ENCODE results near the gene RIT1. TPM values are rescaled to one million over a fixed set of nuclear protein-coding genes. Genes with fewer than 3 reads are reported as not detected.
A peak's percentile ranks its signal among the peaks of the same experiment; 100 is the strongest.
"Not testable (repeated sequence)": the region's sequence is repeated elsewhere in the genome, so short reads cannot be mapped to it uniquely, and the experiment has no call there.

Gene RIT1
- total RNA-seq, 2 experiments from 2014 or later, result 20.3 to 23.0 TPM

DNA sequence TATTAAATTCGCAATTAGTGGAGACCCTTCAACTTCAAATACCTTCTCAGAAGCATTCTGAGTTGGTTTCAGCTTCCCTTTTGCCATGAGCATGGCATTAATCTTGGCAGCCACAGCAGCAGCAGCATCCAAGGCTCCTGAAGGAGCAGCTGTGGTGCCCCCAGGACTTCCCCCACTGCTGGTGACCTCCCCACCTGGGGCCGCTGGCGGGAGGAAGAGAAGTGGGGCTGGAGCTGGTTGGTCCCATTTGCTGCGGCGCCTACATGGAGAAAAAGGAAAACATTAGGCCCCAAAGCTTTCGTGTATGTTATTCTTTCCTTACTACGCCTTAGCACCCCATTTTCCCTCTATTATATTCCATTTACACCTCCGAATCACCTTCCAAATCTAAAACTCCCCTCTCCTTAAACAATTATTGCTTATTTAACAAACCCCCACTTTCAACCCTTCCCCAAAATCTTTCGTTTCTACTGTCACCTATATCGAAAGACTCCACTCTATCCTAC lies 22.5 kb upstream of the RIT1 start:
- Mint-ChIP-seq H3K27me3 (no peaks in the 10 kb centered on the region), H3K4me3 (no peak overlapping the region), H3K27ac (no peak overlapping the region), H3K4me1 (peaks cover 50% of the 10 kb centered on the region), H3K36me3 (ENCODE audit: low read depth) (peaks cover 33% of the 10 kb centered on the region), H3K9me3 (ENCODE audit: low read depth) (no peaks in the 10 kb centered on the region)
- ChIA-PET CTCF (interaction anchor here (0.6 to 5.4 kb wide), 11 partner anchors 10 to 706 kb away, joined by 3 to 42 read pairs (median 7); partner anchors contain the start of gene ARHGEF2), POLR2A (interaction anchor here (0.6 to 5.5 kb wide), 6 partner anchors 12 to 97 kb away, joined by 3 to 62 read pairs (median 6); partner anchors contain the start of genes ARHGEF2 and SYT11)
- DNase-seq, result peak; percentile 36
- intact Hi-C loops (cut with DNase I, micrococcal nuclease), result loop anchor here (1.0 to 2.0 kb wide), 12 partner anchors 13 to 405 kb away; partner anchors contain the start of genes ARHGEF2 (in 2 of the 2), CCT3 (in 2 of the 2), SYT11 (in 2 of the 2) and TSACC (in 2 of the 2)
- no peak for ATAC-seq

DNA sequence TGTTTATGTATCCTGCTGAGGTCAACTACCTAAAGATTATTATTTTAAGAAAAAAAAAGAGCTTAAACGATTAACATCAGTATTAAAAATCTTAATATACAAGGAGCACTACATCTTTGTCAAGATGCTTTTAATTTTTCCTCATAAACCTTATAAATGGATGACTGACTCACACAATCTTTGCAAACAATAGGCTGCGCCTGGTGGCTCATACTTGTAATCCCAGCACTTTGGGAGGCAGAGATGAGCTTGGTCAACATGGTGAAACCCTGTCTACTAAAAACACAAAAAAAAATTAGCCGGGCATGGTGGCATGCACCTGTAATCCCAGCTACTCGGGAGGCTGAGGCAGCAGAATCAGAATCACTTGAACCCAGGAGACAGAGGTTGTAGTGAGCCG lies 21.3 kb upstream of the RIT1 start:
- no peaks in the 10 kb centered on the region for H3K9me3 Mint-ChIP-seq (ENCODE audit: low read depth)
- POLR2A ChIA-PET, result interaction anchor here (0.6 to 5.5 kb wide), 7 partner anchors 17 to 173 kb away, joined by 3 to 62 read pairs (median 4); partner anchors contain the start of gene ARHGEF2
- ATAC-seq (no peak), DNase-seq (no peak)
- peaks cover 41% of the 10 kb centered on the region for H3K4me1 Mint-ChIP-seq
- CTCF ChIA-PET, result interaction anchor here (0.7 to 5.4 kb wide), 10 partner anchors 11 to 134 kb away, joined by 3 to 42 read pairs (median 6); partner anchors contain the start of gene ARHGEF2
- H3K36me3 Mint-ChIP-seq (ENCODE audit: low read depth), result peaks cover 44% of the 10 kb centered on the region
- no peaks in the 10 kb centered on the region for H3K27me3 Mint-ChIP-seq
- intact Hi-C loops (cut with DNase I, micrococcal nuclease), result no loop called here
- no peak overlapping the region for H3K27ac Mint-ChIP-seq
- no peak overlapping the region for H3K4me3 Mint-ChIP-seq

DNA sequence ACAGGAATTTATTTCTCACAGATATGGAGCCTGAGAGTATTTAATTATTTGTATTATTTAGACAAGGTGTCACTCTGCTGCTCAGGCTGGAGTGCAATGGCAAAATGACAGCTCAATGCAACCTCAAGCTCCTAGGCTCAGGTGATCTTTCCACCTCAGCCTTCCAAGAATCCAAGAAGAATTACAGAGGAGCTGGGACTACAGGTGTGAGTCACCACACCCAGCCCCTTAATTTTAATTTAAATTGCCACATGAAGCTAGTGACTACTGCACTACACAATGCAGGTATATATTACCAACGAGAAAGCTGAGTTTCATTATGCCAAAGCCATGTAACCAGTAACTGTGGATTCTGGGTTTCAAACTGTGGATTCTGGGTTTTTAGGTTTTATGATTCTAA lies 20.9 kb upstream of the RIT1 start:
- ChIA-PET POLR2A (interaction anchor here (0.6 to 5.5 kb wide), 7 partner anchors 17 to 174 kb away, joined by 3 to 62 read pairs (median 3); partner anchors contain the start of gene ARHGEF2), CTCF (interaction anchor here (0.7 to 5.4 kb wide), 10 partner anchors 11 to 134 kb away, joined by 3 to 42 read pairs (median 6); partner anchors contain the start of gene ARHGEF2)
- H3K9me3 Mint-ChIP-seq (ENCODE audit: low read depth), result no peaks in the 10 kb centered on the region
- no peaks in the 10 kb centered on the region for H3K27me3 Mint-ChIP-seq
- ATAC-seq (no peak), DNase-seq (no peak)
- intact Hi-C loops (cut with DNase I, micrococcal nuclease), result no loop called here
- no peak overlapping the region for H3K4me3 Mint-ChIP-seq
- peaks cover 47% of the 10 kb centered on the region for H3K36me3 Mint-ChIP-seq (ENCODE audit: low read depth)
- peaks cover 41% of the 10 kb centered on the region for H3K4me1 Mint-ChIP-seq
- H3K27ac Mint-ChIP-seq, result peak overlapping the region; percentile 17

DNA sequence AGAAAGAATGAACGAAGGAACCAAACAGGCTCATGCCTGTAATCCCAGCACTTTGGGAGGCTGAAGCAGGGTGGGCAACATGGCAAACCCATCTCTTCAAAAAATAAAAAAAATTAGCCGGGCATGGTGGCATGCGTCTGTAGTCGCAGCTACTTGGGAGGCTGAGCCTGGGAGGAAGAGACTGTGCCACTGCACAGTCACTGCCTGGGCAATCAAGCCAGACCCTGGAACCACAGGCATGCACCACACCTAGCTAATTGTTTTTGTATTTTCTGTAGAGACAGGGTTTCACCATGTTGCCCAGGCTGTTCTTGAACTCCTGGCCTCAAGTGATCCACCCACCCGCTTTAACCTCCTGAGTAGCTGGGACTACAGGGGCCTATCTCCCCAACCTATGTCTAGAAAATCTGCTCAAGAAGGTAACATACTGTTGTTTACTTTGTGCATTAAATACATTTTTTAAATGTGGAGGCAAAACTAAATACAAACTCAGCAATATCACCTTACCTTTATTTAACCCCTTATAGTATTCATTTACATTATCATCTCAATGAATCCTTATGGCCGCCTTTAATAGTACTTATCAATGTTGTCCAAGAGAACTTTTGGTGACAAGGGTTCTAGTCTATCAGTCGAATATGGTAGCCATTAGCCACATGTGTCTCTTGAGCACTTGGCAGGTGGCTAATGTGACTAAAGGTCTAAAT lies 20.3 kb upstream of the RIT1 start:
- H3K4me3 Mint-ChIP-seq, result peak overlapping the region; percentile 43

DNA sequence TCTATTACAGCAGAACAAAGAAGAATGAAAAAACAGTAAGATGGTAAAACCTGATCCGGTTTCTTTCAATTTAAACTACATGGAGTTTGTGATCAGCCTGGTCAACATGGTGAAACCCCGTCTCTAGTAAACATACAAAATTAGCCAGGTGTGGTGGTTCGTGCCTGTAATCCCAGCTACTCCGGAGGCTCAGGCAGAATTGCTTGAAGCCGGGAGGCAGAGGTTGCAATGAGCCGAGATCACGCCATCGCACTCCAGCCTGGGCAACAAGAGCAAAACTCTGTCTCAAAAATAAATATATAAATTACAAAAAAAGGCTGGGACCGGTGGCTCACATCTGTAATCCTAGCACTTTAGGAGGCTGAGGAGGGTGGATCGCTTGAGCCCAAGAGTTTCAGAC lies 19.6 kb upstream of the RIT1 start:
- intact Hi-C loops (cut with DNase I, micrococcal nuclease), result loop anchor here in 1 of 2 experiments (2.0 kb wide), 1 partner anchor 14 kb away; no protein-coding TSS in a partner anchor
- Mint-ChIP-seq H3K36me3 (ENCODE audit: low read depth) (peaks cover 60% of the 10 kb centered on the region), H3K4me3 (peak overlapping the region; percentile 45), H3K27ac (peak overlapping the region; percentile 42), H3K4me1 (peaks cover 41% of the 10 kb centered on the region)
- not testable (repeated sequence) for H3K27me3 Mint-ChIP-seq; ATAC-seq; DNase-seq; H3K9me3 Mint-ChIP-seq (ENCODE audit: low read depth)
- CTCF ChIA-PET, result interaction anchor here (0.8 to 5.4 kb wide), 5 partner anchors 14 to 136 kb away, joined by 3 to 42 read pairs (median 5); no protein-coding TSS in a partner anchor
- POLR2A ChIA-PET, result interaction anchor here (0.6 to 5.5 kb wide), 3 partner anchors 15 to 45 kb away, joined by 3 to 62 read pairs (median 4); partner anchors contain the start of gene ARHGEF2

More for the DNA sequence above, 20.3 kb upstream of the RIT1 start:
- no peak for ATAC-seq
- no peaks in the 10 kb centered on the region for H3K27me3 Mint-ChIP-seq
- POLR2A ChIA-PET, result interaction anchor here (0.5 to 5.5 kb wide), 7 partner anchors 17 to 134 kb away, joined by 3 to 62 read pairs (median 4); partner anchors contain the start of genes ARHGEF2 and GON4L
- CTCF ChIA-PET, result interaction anchor here (0.8 to 5.4 kb wide), 10 partner anchors 10 to 135 kb away, joined by 3 to 42 read pairs (median 7); partner anchors contain the start of gene ARHGEF2
- peak overlapping the region; percentile 31 for H3K27ac Mint-ChIP-seq
- peaks cover 53% of the 10 kb centered on the region for H3K36me3 Mint-ChIP-seq (ENCODE audit: low read depth)
- intact Hi-C loops (cut with DNase I, micrococcal nuclease), result loop anchor here in 1 of 2 experiments (2.0 kb wide), 1 partner anchor 15 kb away; no protein-coding TSS in a partner anchor
- no peak for DNase-seq
- H3K4me1 Mint-ChIP-seq, result peaks cover 41% of the 10 kb centered on the region
- H3K9me3 Mint-ChIP-seq (ENCODE audit: low read depth), result no peaks in the 10 kb centered on the region

DNA sequence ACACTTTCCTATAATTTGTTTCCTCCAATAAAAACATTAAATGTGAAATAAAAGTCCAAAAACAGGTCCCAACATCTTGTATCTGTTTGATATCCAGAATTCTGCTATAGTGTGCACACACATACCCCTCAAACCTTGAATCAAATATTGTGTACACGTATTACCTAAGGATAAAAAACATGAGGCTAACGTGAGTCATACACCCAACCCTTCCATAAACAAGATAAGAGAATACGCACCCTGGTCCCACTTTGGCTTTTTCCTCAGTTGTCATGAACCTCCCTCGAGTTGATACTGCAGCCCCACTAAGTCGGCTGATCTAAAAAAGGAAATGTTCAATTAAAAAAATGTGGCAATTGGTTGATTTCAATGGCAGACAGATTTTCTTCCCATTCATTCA lies 17.9 kb upstream of the RIT1 start:
- H3K9me3 Mint-ChIP-seq (ENCODE audit: low read depth), result no peaks in the 10 kb centered on the region
- no peaks in the 10 kb centered on the region for H3K27me3 Mint-ChIP-seq
- H3K36me3 Mint-ChIP-seq (ENCODE audit: low read depth), result peaks cover 72% of the 10 kb centered on the region
- H3K4me1 Mint-ChIP-seq, result peaks cover 41% of the 10 kb centered on the region
- intact Hi-C loops (cut with DNase I, micrococcal nuclease), result no loop called here
- ChIA-PET CTCF (interaction anchor here (1.0 to 2.1 kb wide), 2 partner anchors 60 to 137 kb away, joined by 4 to 7 read pairs; no protein-coding TSS in a partner anchor), POLR2A (interaction anchor here (0.5 to 0.6 kb wide), 2 partner anchors 74 to 1465 kb away, joined by 3 read pairs; no protein-coding TSS in a partner anchor)
- H3K27ac Mint-ChIP-seq, result no peak overlapping the region
- ATAC-seq (no peak), DNase-seq (no peak)
- H3K4me3 Mint-ChIP-seq, result no peak overlapping the region

DNA sequence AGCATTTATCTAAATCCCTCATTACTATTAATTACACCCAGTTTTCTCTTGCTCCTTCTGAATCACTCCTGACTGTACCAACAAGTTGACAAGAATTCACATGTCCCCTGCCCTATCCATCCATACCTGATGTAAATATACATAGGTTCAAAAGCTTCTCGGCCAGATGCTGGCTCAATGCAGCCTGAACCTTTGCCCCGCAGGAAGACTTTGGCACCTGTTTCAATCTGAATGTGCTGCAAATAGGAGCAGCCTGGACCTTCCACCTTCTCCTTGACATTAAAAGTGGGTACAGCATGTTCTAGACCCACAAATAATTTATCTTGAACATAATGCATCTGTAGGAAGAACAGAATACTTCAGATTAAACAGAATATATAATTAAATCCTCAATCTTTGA lies 14.4 kb upstream of the RIT1 start:
- ATAC-seq (no peak), DNase-seq (no peak)
- H3K4me3 Mint-ChIP-seq, result no peak overlapping the region
- H3K9me3 Mint-ChIP-seq (ENCODE audit: low read depth), result no peaks in the 10 kb centered on the region
- H3K4me1 Mint-ChIP-seq, result peaks cover 13% of the 10 kb centered on the region
- H3K27me3 Mint-ChIP-seq, result no peaks in the 10 kb centered on the region
- intact Hi-C loops (cut with DNase I, micrococcal nuclease), result no loop called here
- ChIA-PET POLR2A (no interaction called here), CTCF (interaction anchor here (0.5 to 0.7 kb wide), 3 partner anchors 30 to 109 kb away, joined by 3 to 4 read pairs (median 3); no protein-coding TSS in a partner anchor)
- peaks cover 76% of the 10 kb centered on the region for H3K36me3 Mint-ChIP-seq (ENCODE audit: low read depth)
- H3K27ac Mint-ChIP-seq, result peak overlapping the region; percentile 62

DNA sequence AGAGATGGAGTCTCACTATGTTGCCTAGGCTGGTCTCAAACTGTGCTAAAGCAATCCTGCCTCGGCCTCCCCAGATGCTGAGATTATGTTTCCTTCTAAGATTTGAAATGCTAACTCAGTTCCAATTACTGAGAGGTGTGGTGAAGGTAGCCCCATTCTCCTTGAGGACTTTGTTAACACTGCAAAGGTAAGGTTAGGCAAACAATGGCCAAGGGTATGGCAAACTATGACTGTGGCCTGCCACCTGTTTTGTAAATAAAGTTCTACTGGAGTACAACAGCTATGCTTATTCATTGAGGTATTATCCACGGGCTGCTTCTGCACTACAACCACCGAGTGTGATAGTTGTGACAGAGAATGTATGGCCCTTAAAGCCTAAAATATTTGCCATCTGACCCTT lies 9.6 kb upstream of the RIT1 start:
- H3K4me3 Mint-ChIP-seq, result no peak overlapping the region
- no peaks in the 10 kb centered on the region for H3K4me1 Mint-ChIP-seq
- ATAC-seq, result no peak
- no peak for DNase-seq
- no peaks in the 10 kb centered on the region for H3K9me3 Mint-ChIP-seq (ENCODE audit: low read depth)
- ChIA-PET CTCF (interaction anchor here (0.9 to 1.9 kb wide), 3 partner anchors 12 to 28 kb away, joined by 3 to 7 read pairs (median 3); no protein-coding TSS in a partner anchor), POLR2A (interaction anchor here (0.5 to 1.2 kb wide), 2 partner anchors 26 to 33 kb away, joined by 3 to 4 read pairs; no protein-coding TSS in a partner anchor)
- H3K36me3 Mint-ChIP-seq (ENCODE audit: low read depth), result peaks cover 67% of the 10 kb centered on the region
- H3K27me3 Mint-ChIP-seq, result no peaks in the 10 kb centered on the region
- intact Hi-C loops (cut with DNase I, micrococcal nuclease), result loop anchor here in 1 of 2 experiments (5.0 kb wide), 1 partner anchor 352 kb away; no protein-coding TSS in a partner anchor
- H3K27ac Mint-ChIP-seq, result no peak overlapping the region

DNA sequence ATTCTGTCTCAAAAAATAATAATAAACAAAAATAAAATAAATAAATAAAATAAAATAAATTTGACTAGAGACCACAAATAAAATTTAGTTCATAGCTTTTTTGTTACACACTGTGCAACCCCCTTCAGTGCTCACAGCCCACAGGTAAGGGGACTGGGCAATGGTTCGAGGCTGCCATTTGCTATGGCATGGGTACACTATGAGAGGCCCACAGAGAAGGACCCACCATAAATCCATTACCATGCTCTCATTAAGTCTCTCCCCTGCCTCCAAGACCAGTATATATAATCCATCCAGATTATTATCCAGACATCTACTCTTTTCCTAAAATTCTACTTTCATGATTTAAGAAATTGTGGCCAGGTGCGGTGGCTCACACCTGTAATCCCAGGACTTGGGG lies 8.7 kb upstream of the RIT1 start:
- no peaks in the 10 kb centered on the region for H3K4me1 Mint-ChIP-seq
- DNase-seq, result no peak
- no peak overlapping the region for H3K27ac Mint-ChIP-seq
- H3K9me3 Mint-ChIP-seq (ENCODE audit: low read depth), result no peaks in the 10 kb centered on the region
- peaks cover 64% of the 10 kb centered on the region for H3K36me3 Mint-ChIP-seq (ENCODE audit: low read depth)
- H3K27me3 Mint-ChIP-seq, result no peaks in the 10 kb centered on the region
- no peak overlapping the region for H3K4me3 Mint-ChIP-seq
- no peak for ATAC-seq
- intact Hi-C loops (cut with DNase I, micrococcal nuclease), result loop anchor here in 1 of 2 experiments (5.0 kb wide), 1 partner anchor 352 kb away; no protein-coding TSS in a partner anchor
- CTCF ChIA-PET, result interaction anchor here (0.6 to 1.3 kb wide), 4 partner anchors 27 to 59 kb away, joined by 3 to 4 read pairs (median 3); partner anchors contain the start of gene ARHGEF2
- POLR2A ChIA-PET, result no interaction called here

DNA sequence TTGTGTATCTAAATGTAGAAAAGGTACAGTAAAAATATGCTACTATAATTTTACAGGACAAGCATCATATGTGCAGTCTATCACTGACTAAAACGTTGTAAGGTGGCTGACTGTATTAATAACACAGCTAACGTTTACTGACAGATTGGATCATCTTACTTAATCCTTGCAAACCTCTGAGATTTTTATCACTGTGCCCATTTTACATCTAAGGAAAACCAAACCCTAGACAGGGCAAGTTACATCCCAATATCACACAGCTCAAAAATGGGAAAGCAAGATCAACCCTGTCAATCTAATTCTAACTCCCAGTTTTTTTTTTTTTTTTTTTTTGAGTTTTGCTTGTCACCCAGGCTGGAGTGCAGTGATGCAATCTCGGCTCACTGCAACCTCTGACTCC lies 7.5 kb upstream of the RIT1 start:
- ChIA-PET CTCF (interaction anchor here (0.6 to 1.2 kb wide), 3 partner anchors 14 to 60 kb away, joined by 3 to 4 read pairs (median 3); partner anchors contain the start of gene ARHGEF2), POLR2A (interaction anchor here (0.7 kb wide), 1 partner anchor 61 kb away, joined by 5 read pairs; no protein-coding TSS in a partner anchor)
- no peak for DNase-seq
- Mint-ChIP-seq H3K27ac (no peak overlapping the region), H3K4me1 (no peaks in the 10 kb centered on the region), H3K36me3 (ENCODE audit: low read depth) (peaks cover 62% of the 10 kb centered on the region), H3K27me3 (no peaks in the 10 kb centered on the region), H3K9me3 (ENCODE audit: low read depth) (no peaks in the 10 kb centered on the region), H3K4me3 (no peak overlapping the region)
- no peak for ATAC-seq
- intact Hi-C loops (cut with DNase I, micrococcal nuclease), result no loop called here

All from activated CD4-positive, alpha-beta T cell treated with anti-CD3 and anti-CD28 coated beads for 36 hours (primary cell).